GM18505 (cell line): Measurements from ENCODE around the gene ATG4D.
A peak's percentile ranks its signal among the peaks of the same experiment; 100 is the strongest.

ENCODE experiments used
- ATAC-seq: cut with Tn5 transposase; IDR thresholded peaks from one replicate; pipeline ENCODE4 v1.9.1; 2021; ENCODE audit not compliant: unreplicated experiment
- POLR2A ChIP-seq: IDR thresholded peaks from 4 replicates; pipeline ENCODE4 v1.6.1; 2011; ENCODE audit warnings: borderline replicate concordance; ENCODE audit not compliant: insufficient read depth, insufficient read length; ENCODE audit errors: extremely low read depth

The ATG4D gene

GRCh38 chr19:10543420-10544241 is at the start of gene ATG4D:
ATG4D (plus strand) TSS chr19:10543904; CDS start chr19:10544091, 187 bp downstream.
- ATAC-seq, result peak; percentile 57

GRCh38 chr19:10497371-10497770 is 46.3 kb upstream of the ATG4D start:
- TF ChIP-seq POLR2A, result no peak
- ATAC-seq, result no peak

More at GRCh38 chr19:10543420-10544241, at the start of gene ATG4D:
- TF ChIP-seq POLR2A, result peak; percentile 85

GRCh38 chr19:10499550-10500246 is 44.0 kb upstream of the ATG4D start:
- no peak for TF ChIP-seq POLR2A
- no peak for ATAC-seq

- no peak for TF ChIP-seq POLR2A
- ATAC-seq, result no peak
Measured at GRCh38 chr19:10500247-10500592, 43.5 kb upstream of the ATG4D start.

- no peak for TF ChIP-seq POLR2A
- ATAC-seq, result peak; percentile 27
Measured at GRCh38 chr19:10501971-10502523, 41.7 kb upstream of the ATG4D start.

GRCh38 chr19:10502524-10503001 is 41.1 kb upstream of the ATG4D start:
- TF ChIP-seq POLR2A, result peak; percentile 96
- peak; percentile 89 for ATAC-seq

GRCh38 chr19:10503002-10503789 is 40.5 kb upstream of the ATG4D start, which contains the start of gene KEAP1:
KEAP1 (minus strand) TSS chr19:10503356; CDS start chr19:10500033, 3,323 bp downstream.
- no peak for TF ChIP-seq POLR2A
- ATAC-seq, result peak; percentile 21

GRCh38 chr19:10505583-10506229 is 38.0 kb upstream of the ATG4D start:
- TF ChIP-seq POLR2A, result no peak
- ATAC-seq, result no peak

- ATAC-seq, result no peak
- no peak for TF ChIP-seq POLR2A
Measured at GRCh38 chr19:10508036-10508435, 35.7 kb upstream of the ATG4D start.

GRCh38 chr19:10508707-10509106 is 35.0 kb upstream of the ATG4D start:
- no peak for TF ChIP-seq POLR2A
- ATAC-seq, result no peak

GRCh38 chr19:10510301-10510802 is 33.4 kb upstream of the ATG4D start:
- no peak for ATAC-seq
- no peak for TF ChIP-seq POLR2A

GRCh38 chr19:10513223-10513622 is 30.5 kb upstream of the ATG4D start:
- no peak for TF ChIP-seq POLR2A
- no peak for ATAC-seq
